HUES6 (cell line): ENCODE measurements around the gene SKA2.

Source experiments
- H3K27ac ChIP-seq: 2 replicates; pipeline ENCODE4 v1.7.0; 2013; ENCODE audit warnings: low read depth, mild to moderate bottlenecking, low read length, inconsistent platforms
- H3K27me3 ChIP-seq: 2 replicates; pipeline ENCODE4 v1.6.1; 2013; ENCODE audit warnings: low read length; ENCODE audit not compliant: control insufficient read depth, insufficient read depth
- H3K36me3 ChIP-seq: 2 replicates; pipeline ENCODE4 v1.6.1; 2013; ENCODE audit warnings: low read length; ENCODE audit not compliant: control insufficient read depth, insufficient read depth
- H3K4me1 ChIP-seq: 2 replicates; pipeline ENCODE4 v1.6.1; 2013; ENCODE audit warnings: low read length; ENCODE audit not compliant: control insufficient read depth, insufficient read depth
- H3K4me3 ChIP-seq: 2 replicates; pipeline ENCODE4 v1.5.1; 2013; ENCODE audit warnings: low read depth, low read length
- H3K9ac ChIP-seq: one replicate; pipeline ENCODE4 v1.6.1; 2013; ENCODE audit warnings: mild to moderate bottlenecking, low read length
- H3K9me3 ChIP-seq: 2 replicates; pipeline ENCODE4 v1.6.1; 2013; ENCODE audit warnings: low read depth, low read length; ENCODE audit not compliant: control insufficient read depth, insufficient read depth

Gene SKA2

GRCh38 chr17:59124665-59125064 is 30.3 kb downstream of the SKA2 start:
- Histone ChIP-seq H3K27ac (no peak overlapping the region), H3K27me3 (no peaks in the 10 kb centered on the region), H3K9ac (no peak overlapping the region), H3K9me3 (no peaks in the 10 kb centered on the region), H3K4me3 (no peak overlapping the region), H3K4me1 (no peaks in the 10 kb centered on the region), H3K36me3 (peaks cover 44% of the 10 kb centered on the region)

DNA sequence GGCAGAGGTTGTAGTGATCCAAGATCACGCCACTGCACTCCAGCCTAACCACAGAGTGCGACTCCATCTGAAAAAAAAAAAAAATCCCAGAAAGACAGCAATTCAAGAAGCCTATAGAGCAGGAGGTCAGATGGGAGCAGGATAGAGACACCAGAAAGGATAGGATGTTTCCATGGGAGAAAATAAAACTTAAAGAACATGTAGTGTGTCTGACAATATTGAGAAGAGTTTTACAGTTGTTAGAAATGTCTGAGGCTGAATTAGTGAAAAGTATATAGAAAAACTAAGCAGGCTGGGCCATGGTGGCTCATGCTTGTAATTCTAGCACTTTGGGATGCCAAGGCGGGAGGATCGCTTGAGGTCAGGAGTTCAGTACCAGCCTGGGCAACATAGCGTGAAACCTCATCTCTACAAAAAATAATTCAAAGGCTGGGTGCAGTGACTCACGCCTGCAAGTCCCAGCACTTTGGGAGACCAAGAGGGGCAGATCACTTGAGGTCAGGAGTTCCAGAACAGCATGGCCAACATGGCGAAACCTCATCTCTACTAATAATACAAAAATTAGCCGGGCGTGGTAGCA is 33.0 kb downstream of the SKA2 start:
- Histone ChIP-seq H3K4me1 (no peaks in the 10 kb centered on the region), H3K4me3 (no peak overlapping the region), H3K9me3 (no peaks in the 10 kb centered on the region), H3K27me3 (no peaks in the 10 kb centered on the region), H3K27ac (no peak overlapping the region), H3K9ac (no peak overlapping the region), H3K36me3 (peaks cover 44% of the 10 kb centered on the region)

DNA sequence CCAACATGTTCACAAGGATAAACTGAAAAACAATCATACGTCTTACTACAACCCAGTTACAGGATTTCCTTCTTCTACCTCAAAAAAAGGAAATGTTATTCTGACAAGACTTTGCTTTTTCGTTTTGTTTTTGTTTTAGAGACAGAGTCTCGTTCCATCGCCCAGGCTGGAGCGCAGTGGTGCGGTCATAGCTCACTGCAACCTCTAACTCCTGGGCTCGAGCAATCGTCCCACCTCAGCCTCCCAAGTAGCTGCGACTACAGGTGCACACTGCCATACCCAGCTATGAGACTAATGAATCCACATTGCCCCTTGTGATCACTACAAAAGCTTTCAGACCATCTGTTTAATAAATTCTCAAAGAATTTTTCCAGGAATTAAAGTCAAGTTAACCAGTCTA is 39.5 kb downstream of the SKA2 start:
- no peaks in the 10 kb centered on the region for H3K9me3 ChIP-seq
- no peak overlapping the region for H3K9ac ChIP-seq
- H3K27ac ChIP-seq, result no peak overlapping the region
- no peaks in the 10 kb centered on the region for H3K4me1 ChIP-seq
- no peaks in the 10 kb centered on the region for H3K27me3 ChIP-seq
- H3K36me3 ChIP-seq, result peaks cover 59% of the 10 kb centered on the region
- no peak overlapping the region for H3K4me3 ChIP-seq

GRCh38 chr17:59111539-59111938 is 43.4 kb downstream of the SKA2 start:
- Histone ChIP-seq H3K27ac (no peak overlapping the region), H3K4me1 (no peaks in the 10 kb centered on the region), H3K9me3 (no peaks in the 10 kb centered on the region), H3K4me3 (no peak overlapping the region), H3K9ac (no peak overlapping the region), H3K36me3 (peaks cover 39% of the 10 kb centered on the region), H3K27me3 (no peaks in the 10 kb centered on the region)

GRCh38 chr17:59110973-59111372 is 44.0 kb downstream of the SKA2 start:
- Histone ChIP-seq H3K4me3 (no peak overlapping the region), H3K27me3 (no peaks in the 10 kb centered on the region), H3K4me1 (no peaks in the 10 kb centered on the region), H3K27ac (no peak overlapping the region), H3K9ac (no peak overlapping the region), H3K36me3 (peaks cover 39% of the 10 kb centered on the region), H3K9me3 (no peaks in the 10 kb centered on the region)

GRCh38 chr17:59108400-59109102 is 46.4 kb downstream of the SKA2 start:
- Histone ChIP-seq H3K4me3 (peak overlapping the region; percentile 15; the same call in 1 of the 2 replicates), H3K27ac (no peak overlapping the region), H3K9ac (no peak overlapping the region), H3K9me3 (no peaks in the 10 kb centered on the region), H3K27me3 (no peaks in the 10 kb centered on the region), H3K36me3 (peaks cover 24% of the 10 kb centered on the region), H3K4me1 (peaks cover 5% of the 10 kb centered on the region; the same call in 1 of the 2 replicates)

DNA sequence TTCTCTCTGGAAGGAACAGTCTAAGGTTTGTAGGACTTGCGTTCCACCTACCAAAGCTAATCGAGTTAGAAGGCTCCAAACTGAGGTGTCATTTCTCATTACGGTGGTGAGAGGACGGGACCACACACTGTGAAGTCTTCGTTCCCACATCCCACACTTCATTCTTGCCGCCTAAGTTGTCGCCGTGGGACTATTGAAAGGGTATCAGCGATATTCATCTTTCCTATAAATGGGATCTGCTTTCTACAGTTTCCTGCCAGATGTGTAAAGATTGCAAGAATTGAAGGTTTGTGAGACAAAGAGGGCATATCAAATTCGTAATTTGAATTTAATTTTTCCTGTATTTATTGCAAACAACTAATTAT is 47.7 kb downstream of the SKA2 start:
- H3K27me3 ChIP-seq, result no peaks in the 10 kb centered on the region
- peak overlapping the region; percentile 73 for H3K9ac ChIP-seq
- H3K4me1 ChIP-seq, result peaks cover 5% of the 10 kb centered on the region; the same call in 1 of the 2 replicates
- H3K9me3 ChIP-seq, result no peaks in the 10 kb centered on the region
- H3K4me3 ChIP-seq, result peak overlapping the region; percentile 86
- peak overlapping the region; percentile 20 for H3K27ac ChIP-seq
- H3K36me3 ChIP-seq, result peaks cover 27% of the 10 kb centered on the region

GRCh38 chr17:59106463-59107305 is 48.3 kb downstream of the SKA2 start, which contains the start of gene TRIM37:
Gene TRIM37 (minus strand): TSS chr17:59106880. CDS start chr17:59106461, 419 bp downstream.
- Histone ChIP-seq H3K9ac (peak within 1 kb of the TSS; percentile 73), H3K9me3 (no peaks in the 10 kb centered on the region), H3K27ac (peak within 1 kb of the TSS; percentile 76), H3K27me3 (no peaks in the 10 kb centered on the region), H3K4me3 (peak within 1 kb of the TSS; percentile 86), H3K36me3 (peaks cover 24% of the 10 kb centered on the region), H3K4me1 (peaks cover 5% of the 10 kb centered on the region; the same call in 1 of the 2 replicates)

- Histone ChIP-seq H3K4me1 (peaks cover 5% of the 10 kb centered on the region; the same call in 1 of the 2 replicates), H3K9ac (peak overlapping the region; percentile 73), H3K27ac (peak overlapping the region; percentile 76), H3K4me3 (peak overlapping the region; percentile 86), H3K9me3 (no peaks in the 10 kb centered on the region), H3K27me3 (no peaks in the 10 kb centered on the region), H3K36me3 (peaks cover 16% of the 10 kb centered on the region)
These were observed 49.0 kb downstream of the SKA2 start for GRCh38 chr17:59105852-59106462.

- Histone ChIP-seq H3K9me3 (0 out of 2 replicates have a peak, but pooled peaks cover 3% of the 10 kb centered on the region), H3K36me3 (peaks cover 31% of the 10 kb centered on the region), H3K4me3 (no peak overlapping the region)
These were observed 53.8 kb downstream of the SKA2 start for GRCh38 chr17:59101178-59101577.

More at GRCh38 chr17:59101178-59101577, 53.8 kb downstream of the SKA2 start:
- peaks cover 5% of the 10 kb centered on the region; the same call in 1 of the 2 replicates for H3K4me1 ChIP-seq
- H3K27me3 ChIP-seq, result no peaks in the 10 kb centered on the region
- no peak overlapping the region for H3K27ac ChIP-seq
- no peak overlapping the region for H3K9ac ChIP-seq
